ENCODE measurements around the gene QRICH1. TPM values are rescaled to one million over a fixed set of nuclear protein-coding genes. Genes with fewer than 3 reads are reported as not detected.

QRICH1 gene
- total and polyA plus RNA-seq, 10 donors: 35.9 to 127 (median 101) TPM

DNA sequence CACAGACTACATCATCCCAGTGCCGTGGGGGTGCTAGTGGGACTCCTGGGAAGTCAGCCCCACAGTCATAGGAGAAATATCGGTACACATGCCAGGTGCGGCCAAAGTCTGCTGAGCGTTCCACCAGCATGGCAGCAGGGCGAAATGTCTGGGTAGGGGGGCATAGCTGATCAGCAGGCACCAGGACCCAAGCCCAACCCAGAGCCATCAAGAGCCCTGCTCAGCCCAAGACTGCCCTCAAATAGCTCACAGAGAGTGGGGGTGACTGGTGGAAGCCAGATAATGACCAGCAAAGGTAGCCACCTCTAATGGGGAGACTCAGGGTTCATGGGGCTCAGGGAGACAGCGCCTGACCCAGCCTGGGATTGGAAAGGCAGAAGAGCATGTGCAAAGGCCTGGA is 37.7 kb upstream of the QRICH1 start:
- Histone ChIP-seq H3K4me1 (peaks cover 4 to 50% (median 23%) of the 10 kb centered on the region in 6 donors), H3K27ac (peak overlapping the region in 7 of 8 donors; percentile 13 to 91 (median 77)), H3K9me3 (no peaks in the 10 kb centered on the region), H3K4me3 (peak overlapping the region in 7 of 8 donors; percentile 39 to 75 (median 47)), H3K27me3 (replicated peaks in 1 of 7) (peaks cover 0 to 18% (median 0%) of the 10 kb centered on the region in 7 donors), H3K36me3 (peaks cover 0 to 45% (median 3%) of the 10 kb centered on the region in 6 donors)
- 91 to 98% (median 92%) methylated on average over 1 to 6 of the region's 6 CpGs for WGBS, 5 donors
- intact Hi-C loops (cut with DNase I; ENCODE audit: low total_unique reads): no loop called here
- DNase-seq: no peak
- TF ChIP-seq POLR2AphosphoS5 (IDR thresholded peaks at IDR 0.05) (no peak), POLR2A (IDR thresholded peaks at IDR 0.05) (no peak)
- TF ChIP-seq, protein P1, sequence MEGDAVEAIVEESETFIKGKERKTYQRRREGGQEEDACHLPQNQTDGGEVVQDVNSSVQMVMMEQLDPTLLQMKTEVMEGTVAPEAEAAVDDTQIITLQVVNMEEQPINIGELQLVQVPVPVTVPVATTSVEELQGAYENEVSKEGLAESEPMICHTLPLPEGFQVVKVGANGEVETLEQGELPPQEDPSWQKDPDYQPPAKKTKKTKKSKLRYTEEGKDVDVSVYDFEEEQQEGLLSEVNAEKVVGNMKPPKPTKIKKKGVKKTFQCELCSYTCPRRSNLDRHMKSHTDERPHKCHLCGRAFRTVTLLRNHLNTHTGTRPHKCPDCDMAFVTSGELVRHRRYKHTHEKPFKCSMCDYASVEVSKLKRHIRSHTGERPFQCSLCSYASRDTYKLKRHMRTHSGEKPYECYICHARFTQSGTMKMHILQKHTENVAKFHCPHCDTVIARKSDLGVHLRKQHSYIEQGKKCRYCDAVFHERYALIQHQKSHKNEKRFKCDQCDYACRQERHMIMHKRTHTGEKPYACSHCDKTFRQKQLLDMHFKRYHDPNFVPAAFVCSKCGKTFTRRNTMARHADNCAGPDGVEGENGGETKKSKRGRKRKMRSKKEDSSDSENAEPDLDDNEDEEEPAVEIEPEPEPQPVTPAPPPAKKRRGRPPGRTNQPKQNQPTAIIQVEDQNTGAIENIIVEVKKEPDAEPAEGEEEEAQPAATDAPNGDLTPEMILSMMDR (IDR thresholded peaks at IDR 0.05 in 8 of 11, conservative IDR thresholded peaks at IDR 0.05 in 3 of 11): no peak

DNA sequence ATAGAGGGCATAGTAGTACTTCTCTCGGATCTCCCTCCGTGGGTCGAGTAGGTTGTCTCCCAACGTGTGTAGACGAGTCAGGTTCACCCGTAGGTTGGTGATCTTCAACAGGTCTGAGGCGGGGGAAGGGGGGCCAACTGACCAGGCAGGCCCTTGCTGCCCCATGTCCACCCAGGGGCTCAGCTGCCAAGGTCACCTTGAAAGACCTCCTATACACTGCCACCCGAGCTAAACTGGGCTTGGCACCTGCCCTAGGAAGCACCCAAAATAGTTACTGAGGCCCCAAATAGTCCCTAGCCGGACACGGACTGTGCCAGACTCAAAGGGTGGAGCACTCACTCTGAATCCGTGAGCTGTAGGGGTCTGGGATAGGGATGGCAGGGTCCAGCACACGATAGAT is 37.2 kb upstream of the QRICH1 start:
- WGBS, 5 donors: 77 to 96% (median 86%) methylated on average over 11 to 12 of the region's 12 CpGs
- Histone ChIP-seq H3K27me3 (replicated peaks in 1 of 7) (peaks cover 0 to 18% (median 0%) of the 10 kb centered on the region in 7 donors), H3K4me1 (peaks cover 4 to 50% (median 23%) of the 10 kb centered on the region in 6 donors), H3K36me3 (peaks cover 0 to 51% (median 5%) of the 10 kb centered on the region in 6 donors), H3K9me3 (no peaks in the 10 kb centered on the region), H3K4me3 (peak overlapping the region in 2 of 8 donors; percentile 47 to 75), H3K27ac (peak overlapping the region in 3 of 8 donors; percentile 84 to 91 (median 88))
- intact Hi-C loops (cut with DNase I; ENCODE audit: low total_unique reads): no loop called here
- DNase-seq: no peak
- TF ChIP-seq POLR2A (IDR thresholded peaks at IDR 0.05) (no peak), POLR2AphosphoS5 (IDR thresholded peaks at IDR 0.05) (no peak)
- TF ChIP-seq, protein P1 (IDR thresholded peaks at IDR 0.05 in 8 of 11, conservative IDR thresholded peaks at IDR 0.05 in 3 of 11): no peak

DNA sequence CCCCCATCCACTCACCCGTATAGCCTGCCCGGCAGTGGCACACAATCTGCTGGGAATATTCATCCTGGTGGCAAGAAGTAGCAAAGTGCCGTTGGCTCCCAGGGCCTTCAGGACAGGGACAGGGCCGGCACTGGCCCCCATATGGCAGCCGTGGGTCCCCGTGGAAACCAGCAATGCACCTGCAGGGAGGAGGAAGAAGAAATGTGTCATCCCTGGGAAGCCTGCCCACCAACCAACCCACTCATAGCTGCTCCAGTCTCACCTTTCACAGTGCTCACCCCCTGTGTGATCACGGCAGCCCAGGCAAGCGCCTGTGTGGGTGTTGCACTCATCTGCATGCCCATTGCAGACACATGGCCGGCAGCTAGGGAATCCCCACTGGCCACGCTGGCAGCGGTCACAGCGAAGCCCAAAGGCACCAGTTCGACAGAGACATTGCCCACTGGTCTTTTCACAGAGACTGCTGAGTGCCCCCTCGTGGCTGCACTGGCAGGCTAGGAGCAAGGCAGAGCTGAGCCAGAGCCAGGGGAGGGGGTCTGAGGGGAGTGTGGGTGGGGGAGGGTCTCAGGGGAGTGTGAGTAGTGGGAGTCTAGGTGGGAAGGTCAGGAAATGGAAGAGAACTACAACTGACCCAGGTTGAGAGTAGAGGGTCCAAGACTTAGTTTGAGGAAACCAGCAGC is 31.3 kb upstream of the QRICH1 start:
- intact Hi-C loops (cut with DNase I; ENCODE audit: low total_unique reads): no loop called here
- Histone ChIP-seq H3K4me1 (peaks cover 0 to 17% (median 9%) of the 10 kb centered on the region in 6 donors), H3K27me3 (replicated peaks in 1 of 7) (no peaks in the 10 kb centered on the region), H3K27ac (no peak overlapping the region), H3K36me3 (peaks cover 0 to 89% (median 38%) of the 10 kb centered on the region in 6 donors), H3K4me3 (no peak overlapping the region), H3K9me3 (no peaks in the 10 kb centered on the region)
- TF ChIP-seq POLR2A (IDR thresholded peaks at IDR 0.05) (no peak), POLR2AphosphoS5 (IDR thresholded peaks at IDR 0.05) (no peak)
- TF ChIP-seq, protein P1 (IDR thresholded peaks at IDR 0.05 in 8 of 11, conservative IDR thresholded peaks at IDR 0.05 in 3 of 11): no peak
- no peak for DNase-seq
- WGBS, 5 donors: 78 to 83% (median 80%) methylated on average over 14 of the region's 14 CpGs

DNA sequence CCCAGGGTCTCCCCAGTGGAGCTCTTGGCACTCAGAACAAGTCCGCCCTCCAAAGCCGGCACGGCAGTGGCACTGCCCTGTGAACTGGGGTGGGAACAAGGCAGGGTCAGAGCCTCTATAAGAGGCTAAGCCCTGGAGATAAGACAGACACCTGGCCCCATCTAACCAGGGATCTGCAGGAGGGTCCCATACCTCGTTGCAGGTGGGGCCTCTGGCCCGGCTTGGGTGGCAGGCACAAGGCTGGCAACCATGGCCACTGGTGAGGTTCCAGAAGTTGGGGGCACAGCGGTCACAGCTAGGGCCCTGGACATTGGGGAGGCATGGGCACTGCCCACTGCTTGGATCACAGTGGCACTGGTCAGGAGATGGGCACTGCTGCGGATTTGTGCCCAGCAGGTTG is 30.3 kb upstream of the QRICH1 start:
- H3K4me1 ChIP-seq: peaks cover 9 to 20% (median 17%) of the 10 kb centered on the region in 6 donors
- intact Hi-C loops (cut with DNase I; ENCODE audit: low total_unique reads): no loop called here
- WGBS, 5 donors: 88 to 94% (median 91%) methylated on average over 3 to 7 of the region's 7 CpGs
- no peak overlapping the region for H3K4me3 ChIP-seq
- H3K9me3 ChIP-seq: no peaks in the 10 kb centered on the region
- TF ChIP-seq, protein P1 (IDR thresholded peaks at IDR 0.05 in 8 of 11, conservative IDR thresholded peaks at IDR 0.05 in 3 of 11): no peak
- TF ChIP-seq POLR2A (IDR thresholded peaks at IDR 0.05): no peak
- TF ChIP-seq POLR2AphosphoS5 (IDR thresholded peaks at IDR 0.05): no peak
- no peak overlapping the region for H3K27ac ChIP-seq
- no peak for DNase-seq
- no peaks in the 10 kb centered on the region for H3K27me3 ChIP-seq (replicated peaks in 1 of 7)
- H3K36me3 ChIP-seq: peaks cover 0 to 79% (median 38%) of the 10 kb centered on the region in 6 donors
